IPS-18a (cell line): Measurements from ENCODE around the gene RPN1.

Experiments
- H3K27ac ChIP-seq: one replicate; pipeline ENCODE4 v1.5.1; 2013; ENCODE audit warnings: low read length
- H3K27me3 ChIP-seq: one replicate; pipeline ENCODE4 v1.6.1; 2013; ENCODE audit warnings: mild to moderate bottlenecking, low read length; ENCODE audit not compliant: control insufficient read depth, insufficient read depth
- H3K36me3 ChIP-seq: one replicate; pipeline ENCODE4 v1.6.1; 2013; ENCODE audit warnings: low read depth, low read length; ENCODE audit not compliant: control insufficient read depth
- H3K4me1 ChIP-seq: one replicate; pipeline ENCODE4 v1.6.1; 2013; ENCODE audit warnings: low read depth, low read length; ENCODE audit not compliant: control insufficient read depth
- H3K4me3 ChIP-seq: one replicate; pipeline ENCODE4 v1.5.1; 2013; ENCODE audit warnings: low read length
- H3K9ac ChIP-seq: one replicate; pipeline ENCODE4 v1.6.1; 2013; ENCODE audit warnings: mild to moderate bottlenecking, low read length, moderate library complexity
- H3K9me3 ChIP-seq: one replicate; pipeline ENCODE4 v1.6.1; 2013; ENCODE audit warnings: low read depth, low read length; ENCODE audit not compliant: control insufficient read depth

The RPN1 gene

GRCh38 chr3:128647307-128647706, 3.3 kb downstream of the RPN1 start:
- Histone ChIP-seq H3K4me3 (no peak overlapping the region), H3K27me3 (no peaks in the 10 kb centered on the region), H3K9me3 (no peaks in the 10 kb centered on the region), H3K36me3 (peaks cover 11% of the 10 kb centered on the region), H3K4me1 (peaks cover 8% of the 10 kb centered on the region), H3K27ac (no peak overlapping the region), H3K9ac (no peak overlapping the region)

- peaks cover 47% of the 10 kb centered on the region for H3K36me3 ChIP-seq
- no peak overlapping the region for H3K27ac ChIP-seq
- H3K4me3 ChIP-seq, result no peak overlapping the region
- H3K4me1 ChIP-seq, result no peaks in the 10 kb centered on the region
- no peak overlapping the region for H3K9ac ChIP-seq
- H3K9me3 ChIP-seq, result no peaks in the 10 kb centered on the region
- no peaks in the 10 kb centered on the region for H3K27me3 ChIP-seq
Measured at GRCh38 chr3:128634075-128634611, 16.5 kb downstream of the RPN1 start.

GRCh38 chr3:128632301-128632700, 18.3 kb downstream of the RPN1 start:
- Histone ChIP-seq H3K27ac (no peak overlapping the region), H3K4me3 (no peak overlapping the region), H3K9me3 (no peaks in the 10 kb centered on the region), H3K27me3 (no peaks in the 10 kb centered on the region), H3K4me1 (no peaks in the 10 kb centered on the region), H3K36me3 (peaks cover 41% of the 10 kb centered on the region), H3K9ac (no peak overlapping the region)

- H3K27ac ChIP-seq, result no peak overlapping the region
- no peak overlapping the region for H3K9ac ChIP-seq
- no peaks in the 10 kb centered on the region for H3K27me3 ChIP-seq
- H3K4me3 ChIP-seq, result no peak overlapping the region
- no peaks in the 10 kb centered on the region for H3K9me3 ChIP-seq
- peaks cover 54% of the 10 kb centered on the region for H3K36me3 ChIP-seq
- no peaks in the 10 kb centered on the region for H3K4me1 ChIP-seq
Measured at GRCh38 chr3:128629936-128630335, 20.7 kb downstream of the RPN1 start.

- H3K27me3 ChIP-seq, result no peaks in the 10 kb centered on the region
- no peaks in the 10 kb centered on the region for H3K4me1 ChIP-seq
- peaks cover 79% of the 10 kb centered on the region for H3K36me3 ChIP-seq
- H3K9me3 ChIP-seq, result no peaks in the 10 kb centered on the region
- H3K9ac ChIP-seq, result no peak overlapping the region
- no peak overlapping the region for H3K4me3 ChIP-seq
- no peak overlapping the region for H3K27ac ChIP-seq
Measured at GRCh38 chr3:128625409-128625945, 25.1 kb downstream of the RPN1 start.

- Histone ChIP-seq H3K36me3 (peaks cover 74% of the 10 kb centered on the region), H3K27ac (no peak overlapping the region), H3K9me3 (no peaks in the 10 kb centered on the region), H3K27me3 (no peaks in the 10 kb centered on the region), H3K9ac (no peak overlapping the region), H3K4me1 (no peaks in the 10 kb centered on the region), H3K4me3 (no peak overlapping the region)
Measured at GRCh38 chr3:128624526-128625138, 26.0 kb downstream of the RPN1 start.

DNA sequence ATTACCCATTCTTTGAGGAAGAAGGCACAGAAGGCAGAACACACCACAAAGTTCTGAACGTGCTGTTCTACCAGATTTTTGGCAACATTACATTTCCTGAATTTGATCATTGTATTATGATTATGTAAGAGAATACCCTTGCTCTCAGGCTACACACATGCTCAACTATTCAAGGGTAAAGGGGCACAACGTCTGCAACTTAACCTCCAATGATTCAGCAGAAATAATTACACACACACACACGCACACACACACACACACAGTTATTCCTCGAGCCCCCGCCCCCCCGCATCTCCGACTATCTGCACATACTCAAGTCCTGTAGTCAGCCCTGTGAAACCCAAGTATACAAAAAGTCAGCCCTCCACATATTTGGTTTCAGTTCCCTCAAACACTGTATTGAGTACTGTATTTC, 26.8 kb downstream of the RPN1 start:
- Histone ChIP-seq H3K9me3 (no peaks in the 10 kb centered on the region), H3K4me3 (no peak overlapping the region), H3K36me3 (peaks cover 77% of the 10 kb centered on the region), H3K27ac (no peak overlapping the region), H3K4me1 (no peaks in the 10 kb centered on the region), H3K9ac (no peak overlapping the region), H3K27me3 (no peaks in the 10 kb centered on the region)

- Histone ChIP-seq H3K9me3 (no peaks in the 10 kb centered on the region), H3K4me1 (no peaks in the 10 kb centered on the region), H3K27ac (no peak overlapping the region), H3K4me3 (no peak overlapping the region), H3K27me3 (no peaks in the 10 kb centered on the region), H3K9ac (no peak overlapping the region), H3K36me3 (peaks cover 71% of the 10 kb centered on the region)
Measured at GRCh38 chr3:128621931-128622330, 28.7 kb downstream of the RPN1 start.

- Histone ChIP-seq H3K27me3 (no peaks in the 10 kb centered on the region), H3K9me3 (no peaks in the 10 kb centered on the region), H3K9ac (no peak overlapping the region), H3K4me1 (no peaks in the 10 kb centered on the region), H3K36me3 (peaks cover 64% of the 10 kb centered on the region), H3K27ac (no peak overlapping the region), H3K4me3 (no peak overlapping the region)
Measured at GRCh38 chr3:128621234-128621633, 29.4 kb downstream of the RPN1 start.

- Histone ChIP-seq H3K36me3 (peaks cover 55% of the 10 kb centered on the region), H3K4me3 (no peak overlapping the region), H3K27me3 (no peaks in the 10 kb centered on the region), H3K27ac (no peak overlapping the region), H3K4me1 (no peaks in the 10 kb centered on the region), H3K9ac (no peak overlapping the region), H3K9me3 (no peaks in the 10 kb centered on the region)
Measured at GRCh38 chr3:128620268-128620691, 30.3 kb downstream of the RPN1 start.

- no peak overlapping the region for H3K4me3 ChIP-seq
- H3K27ac ChIP-seq, result no peak overlapping the region
- H3K9me3 ChIP-seq, result no peaks in the 10 kb centered on the region
Measured at GRCh38 chr3:128619146-128619890, 31.3 kb downstream of the RPN1 start.

More at GRCh38 chr3:128619146-128619890, 31.3 kb downstream of the RPN1 start:
- no peaks in the 10 kb centered on the region for H3K27me3 ChIP-seq
- H3K4me1 ChIP-seq, result no peaks in the 10 kb centered on the region
- no peak overlapping the region for H3K9ac ChIP-seq
- peaks cover 45% of the 10 kb centered on the region for H3K36me3 ChIP-seq
